HG02884 (cell line): ENCODE measurements around the gene NSMCE1.

ENCODE experiments used
- ATAC-seq: cut with Tn5 transposase; IDR thresholded peaks from one replicate; pipeline ENCODE4 v1.9.1; 2021; ENCODE audit warnings: mild to moderate bottlenecking, moderate library complexity; ENCODE audit not compliant: unreplicated experiment

Gene NSMCE1

GRCh38 chr16:27199235-27199586 lies 69.4 kb downstream of the NSMCE1 start:
- ATAC-seq = no peak

- ATAC-seq = no peak
Measured at GRCh38 chr16:27198451-27199234, 69.9 kb downstream of the NSMCE1 start.

GRCh38 chr16:27197004-27197403 lies 71.6 kb downstream of the NSMCE1 start:
- ATAC-seq = no peak

GRCh38 chr16:27195941-27196595 lies 72.5 kb downstream of the NSMCE1 start:
- ATAC-seq = no peak

GRCh38 chr16:27195076-27195741 lies 73.4 kb downstream of the NSMCE1 start:
- no peak for ATAC-seq

- no peak for ATAC-seq
Measured at GRCh38 chr16:27193300-27193990, 75.1 kb downstream of the NSMCE1 start.

- ATAC-seq = no peak
Measured at GRCh38 chr16:27191352-27191924, 77.1 kb downstream of the NSMCE1 start.

- no peak for ATAC-seq
Measured at GRCh38 chr16:27190316-27190871, 78.2 kb downstream of the NSMCE1 start.

GRCh38 chr16:27189335-27189972 lies 79.1 kb downstream of the NSMCE1 start:
- no peak for ATAC-seq

GRCh38 chr16:27188633-27189032 lies 79.9 kb downstream of the NSMCE1 start:
- ATAC-seq = no peak

- ATAC-seq = no peak
Measured at GRCh38 chr16:27185776-27186130, 82.8 kb downstream of the NSMCE1 start.

GRCh38 chr16:27182906-27183405 lies 85.6 kb downstream of the NSMCE1 start:
- no peak for ATAC-seq

- ATAC-seq = no peak
Measured at GRCh38 chr16:27181019-27181790, 87.4 kb downstream of the NSMCE1 start.

GRCh38 chr16:27179500-27180072 lies 89.0 kb downstream of the NSMCE1 start:
- ATAC-seq = peak; percentile 75

- no peak for ATAC-seq
Measured at GRCh38 chr16:27177031-27177774, 91.4 kb downstream of the NSMCE1 start.

GRCh38 chr16:27175888-27176287 lies 92.7 kb downstream of the NSMCE1 start:
- no peak for ATAC-seq
